GM18870 (cell line): ENCODE measurements around the gene RTEL1.

Source experiments
- ATAC-seq: cut with Tn5 transposase; IDR thresholded peaks from one replicate; pipeline ENCODE4 v1.9.1; 2021; ENCODE audit warnings: moderate library complexity; ENCODE audit not compliant: unreplicated experiment

RTEL1 gene

DNA sequence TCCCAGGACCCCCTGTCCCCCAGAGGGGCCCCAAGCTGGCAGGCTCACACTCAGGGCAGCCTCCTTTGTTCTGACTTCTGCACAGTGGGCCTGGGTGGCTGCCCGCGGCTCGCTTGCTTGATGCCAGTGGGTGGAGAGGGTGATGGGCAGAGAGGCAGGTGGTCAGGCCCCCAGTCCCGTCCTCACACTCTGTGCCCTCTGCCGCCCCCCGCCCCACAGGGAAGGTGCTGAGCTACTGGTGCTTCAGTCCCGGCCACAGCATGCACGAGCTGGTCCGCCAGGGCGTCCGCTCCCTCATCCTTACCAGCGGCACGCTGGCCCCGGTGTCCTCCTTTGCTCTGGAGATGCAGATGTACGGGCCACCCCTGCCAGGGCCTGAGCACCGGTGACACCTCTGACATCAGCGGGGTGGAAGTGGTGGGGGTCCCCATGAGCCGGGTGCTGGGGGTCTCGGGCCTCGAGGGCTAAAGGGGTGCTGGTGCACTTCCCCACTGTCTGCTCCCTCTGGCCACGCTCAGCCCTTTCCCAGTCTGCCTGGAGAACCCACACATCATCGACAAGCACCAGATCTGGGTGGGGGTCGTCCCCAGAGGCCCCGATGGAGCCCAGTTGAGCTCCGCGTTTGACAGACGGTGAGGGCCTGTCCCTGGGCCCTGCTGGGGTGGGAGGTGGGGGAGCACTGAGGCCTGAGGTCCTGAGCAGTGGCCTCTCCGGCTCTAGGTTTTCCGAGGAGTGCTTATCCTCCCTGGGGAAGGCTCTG lies 29.5 kb downstream of the RTEL1 start:
- no peak for ATAC-seq

DNA sequence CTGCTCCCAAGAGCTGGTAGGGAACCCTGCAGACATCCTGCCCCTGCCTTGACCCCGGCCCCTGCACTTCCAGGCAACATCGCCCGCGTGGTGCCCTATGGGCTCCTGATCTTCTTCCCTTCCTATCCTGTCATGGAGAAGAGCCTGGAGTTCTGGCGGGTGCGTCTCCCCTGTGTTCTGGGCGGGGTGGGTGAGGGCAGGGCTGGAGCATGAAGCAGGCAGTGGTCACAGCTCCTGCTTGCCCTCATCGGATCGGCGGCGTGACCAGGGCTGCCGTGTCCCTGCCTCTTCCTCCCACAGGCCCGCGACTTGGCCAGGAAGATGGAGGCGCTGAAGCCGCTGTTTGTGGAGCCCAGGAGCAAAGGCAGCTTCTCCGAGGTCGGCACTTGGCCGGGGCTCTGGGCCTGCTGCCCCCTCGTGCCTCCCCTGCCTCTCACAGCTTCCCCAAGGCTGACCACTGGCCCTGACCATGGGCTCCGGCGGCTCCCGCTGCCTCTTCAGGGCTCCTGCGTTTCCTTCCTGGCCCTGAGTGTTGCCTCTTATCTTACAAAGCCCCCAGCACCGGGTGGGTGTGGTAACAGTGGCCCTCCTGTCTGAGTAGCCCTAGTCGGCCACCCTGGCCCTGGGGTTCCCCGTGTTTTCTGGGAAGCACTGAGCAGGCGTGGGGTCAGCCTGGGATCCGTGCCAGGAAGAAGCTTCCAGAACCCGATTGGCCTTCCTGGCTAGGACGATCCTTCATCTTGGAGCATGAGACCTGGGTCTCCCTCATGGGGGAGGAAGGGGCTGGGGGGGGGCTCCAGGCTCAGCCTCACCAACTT lies 30.3 kb downstream of the RTEL1 start:
- ATAC-seq = no peak

DNA sequence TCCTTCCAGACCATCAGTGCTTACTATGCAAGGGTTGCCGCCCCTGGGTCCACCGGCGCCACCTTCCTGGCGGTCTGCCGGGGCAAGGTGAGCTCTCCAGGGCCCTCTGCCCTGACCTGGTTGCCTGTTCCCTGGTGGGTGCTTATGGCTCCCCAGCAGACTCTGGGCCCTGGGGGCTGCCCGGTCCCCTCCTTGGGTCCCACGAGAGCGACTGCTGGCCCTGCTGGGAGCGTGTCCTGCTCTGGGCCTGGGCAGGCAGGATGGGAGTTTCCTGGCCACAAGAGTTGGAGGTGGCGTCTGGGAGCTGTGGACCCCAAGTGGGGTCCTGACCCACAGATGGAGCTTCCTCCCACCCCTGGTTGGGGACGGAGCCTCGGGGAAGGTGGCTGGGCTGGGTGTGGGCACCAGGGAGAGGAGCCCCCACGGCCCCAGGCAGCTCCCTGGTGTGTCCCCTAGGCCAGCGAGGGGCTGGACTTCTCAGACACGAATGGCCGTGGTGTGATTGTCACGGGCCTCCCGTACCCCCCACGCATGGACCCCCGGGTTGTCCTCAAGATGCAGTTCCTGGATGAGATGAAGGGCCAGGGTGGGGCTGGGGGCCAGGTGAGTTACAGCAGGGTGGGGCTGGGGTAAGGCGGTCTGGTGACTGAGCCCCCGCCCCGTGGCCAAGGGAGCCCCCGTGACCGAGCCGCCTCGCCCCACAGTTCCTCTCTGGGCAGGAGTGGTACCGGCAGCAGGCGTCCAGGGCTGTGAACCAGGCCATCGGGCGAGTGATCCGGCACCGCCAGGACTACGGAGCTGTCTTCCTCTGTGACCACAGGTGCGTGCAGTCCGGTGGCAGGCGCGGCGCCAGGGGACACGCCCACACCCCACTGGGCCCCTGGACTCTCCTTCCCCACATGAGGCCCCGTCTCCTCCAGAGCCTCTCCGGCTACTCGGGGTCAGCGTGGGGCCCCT lies 31.2 kb downstream of the RTEL1 start:
- no peak for ATAC-seq

DNA sequence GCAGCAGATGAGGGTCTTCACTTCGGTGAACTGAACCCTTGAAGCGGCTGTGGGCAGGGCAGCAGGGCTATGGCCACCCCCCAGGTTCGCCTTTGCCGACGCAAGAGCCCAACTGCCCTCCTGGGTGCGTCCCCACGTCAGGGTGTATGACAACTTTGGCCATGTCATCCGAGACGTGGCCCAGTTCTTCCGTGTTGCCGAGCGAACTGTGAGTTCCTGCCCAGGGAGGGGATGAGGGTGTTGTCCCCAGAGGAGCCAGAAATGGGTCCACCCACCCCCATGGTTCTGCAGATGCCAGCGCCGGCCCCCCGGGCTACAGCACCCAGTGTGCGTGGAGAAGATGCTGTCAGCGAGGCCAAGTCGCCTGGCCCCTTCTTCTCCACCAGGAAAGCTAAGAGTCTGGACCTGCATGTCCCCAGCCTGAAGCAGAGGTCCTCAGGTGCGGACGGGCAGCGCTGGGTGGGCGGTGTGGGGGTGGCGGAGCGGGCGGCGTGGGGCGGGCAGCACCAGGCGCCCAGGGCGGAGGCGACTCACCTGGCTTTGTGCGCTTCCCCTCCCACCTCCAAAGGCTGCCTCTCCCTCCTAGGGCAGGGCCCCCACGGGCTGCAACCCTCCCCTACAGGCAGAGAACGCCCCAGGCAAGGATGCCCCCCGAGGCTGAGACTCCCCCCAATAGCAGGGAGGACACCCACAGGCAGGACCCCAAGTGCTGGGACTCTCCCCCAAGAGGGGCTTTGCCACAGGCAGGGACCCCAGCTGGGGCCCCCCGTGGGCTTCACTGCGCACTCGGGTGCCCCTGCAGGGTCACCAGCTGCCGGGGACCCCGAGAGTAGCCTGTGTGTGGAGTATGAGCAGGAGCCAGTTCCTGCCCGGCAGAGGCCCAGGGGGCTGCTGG lies 32.1 kb downstream of the RTEL1 start:
- ATAC-seq = no peak

DNA sequence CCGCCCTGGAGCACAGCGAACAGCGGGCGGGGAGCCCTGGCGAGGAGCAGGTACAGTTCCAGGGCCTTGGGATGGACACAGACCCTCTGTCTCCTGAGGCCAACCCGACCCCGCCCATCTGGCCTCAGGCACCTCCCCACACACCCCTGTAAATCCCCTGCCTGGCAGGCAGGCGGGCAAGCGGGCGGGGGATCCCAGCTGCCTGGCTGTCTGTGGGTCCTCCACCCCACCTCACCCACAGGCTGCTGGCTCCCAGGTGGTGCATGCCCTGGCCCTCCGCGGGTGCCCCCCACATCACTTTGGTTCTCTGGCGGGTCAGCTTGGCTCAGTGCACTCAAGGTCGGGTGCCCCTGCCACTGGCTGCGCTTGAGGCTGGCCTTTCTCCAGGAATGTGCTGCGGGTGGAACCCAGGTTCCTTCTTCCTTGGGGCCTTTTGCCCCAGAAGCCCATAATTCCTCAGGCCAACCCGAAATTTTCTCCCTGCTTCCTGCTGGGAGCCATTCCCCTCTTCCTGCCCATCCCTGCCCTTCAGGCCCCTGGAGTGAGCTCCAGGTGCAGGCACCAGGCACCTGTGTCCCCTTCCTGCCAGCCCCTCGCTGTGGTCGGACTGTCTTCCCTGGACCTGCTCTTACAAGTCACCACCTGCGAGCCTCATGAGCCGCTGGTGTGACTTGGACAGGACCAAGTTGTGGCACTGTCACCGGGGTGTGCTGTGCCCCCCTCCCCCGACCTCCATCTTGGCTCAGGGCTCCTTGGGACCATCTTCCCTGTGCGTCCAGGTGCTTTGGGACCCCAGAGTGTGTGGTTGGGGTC lies 33.0 kb downstream of the RTEL1 start:
- ATAC-seq = no peak

DNA sequence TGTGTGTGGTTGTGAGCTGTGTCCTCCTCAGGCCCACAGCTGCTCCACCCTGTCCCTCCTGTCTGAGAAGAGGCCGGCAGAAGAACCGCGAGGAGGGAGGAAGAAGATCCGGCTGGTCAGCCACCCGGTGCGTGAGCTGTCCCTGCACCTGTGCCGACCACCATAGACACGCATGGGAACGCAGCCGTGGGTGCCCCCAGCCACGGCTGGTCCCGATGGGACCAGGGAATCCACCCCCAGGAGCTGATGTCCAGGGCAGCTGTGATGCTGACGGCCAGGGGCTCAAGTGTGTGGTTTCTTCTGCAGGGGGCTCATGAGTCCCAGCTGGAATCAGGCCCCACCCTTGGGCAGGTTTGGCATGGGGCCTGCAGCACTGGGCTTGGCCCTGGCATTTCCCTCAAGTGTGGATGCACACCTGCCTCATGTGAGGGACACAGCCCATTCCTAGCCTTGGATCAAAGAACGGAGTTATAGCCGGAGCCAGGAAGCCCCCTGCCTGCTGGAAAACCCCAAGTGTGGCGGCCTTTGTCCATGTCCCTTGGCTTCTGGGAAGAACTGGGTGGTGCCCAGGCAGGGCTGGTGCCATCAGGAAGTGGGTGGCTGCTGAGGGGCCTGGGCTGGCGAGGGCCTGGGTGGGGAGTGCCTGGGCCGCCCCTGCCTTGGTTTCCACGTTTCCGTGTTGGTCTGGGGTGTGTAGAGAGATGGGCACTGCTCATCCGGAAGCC lies 33.8 kb downstream of the RTEL1 start:
- no peak for ATAC-seq

DNA sequence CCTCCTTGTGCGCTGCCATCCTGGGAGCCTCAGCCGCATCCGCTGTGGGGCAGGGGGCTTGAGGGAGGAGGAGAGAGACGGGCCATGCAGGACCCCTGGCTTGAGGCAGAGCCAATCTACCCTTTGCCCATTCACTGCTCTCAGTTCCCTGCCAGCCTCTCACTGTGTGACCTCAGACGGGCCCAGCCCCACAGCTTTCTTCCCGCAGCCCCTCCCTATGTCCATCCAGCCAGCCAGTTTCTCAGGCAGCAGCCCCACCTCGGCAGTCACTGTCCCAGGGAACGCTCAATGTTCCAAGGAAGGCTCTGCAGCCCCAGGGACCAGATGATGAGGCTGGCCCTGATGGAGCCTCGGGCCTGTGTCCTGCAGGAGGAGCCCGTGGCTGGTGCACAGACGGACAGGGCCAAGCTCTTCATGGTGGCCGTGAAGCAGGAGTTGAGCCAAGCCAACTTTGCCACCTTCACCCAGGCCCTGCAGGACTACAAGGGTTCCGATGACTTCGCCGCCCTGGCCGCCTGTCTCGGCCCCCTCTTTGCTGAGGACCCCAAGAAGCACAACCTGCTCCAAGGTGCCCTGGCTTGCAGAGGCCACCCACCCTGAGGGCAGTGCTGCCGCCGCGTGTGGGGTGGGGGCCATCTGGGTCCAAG lies 34.4 kb downstream of the RTEL1 start:
- no peak for ATAC-seq

DNA sequence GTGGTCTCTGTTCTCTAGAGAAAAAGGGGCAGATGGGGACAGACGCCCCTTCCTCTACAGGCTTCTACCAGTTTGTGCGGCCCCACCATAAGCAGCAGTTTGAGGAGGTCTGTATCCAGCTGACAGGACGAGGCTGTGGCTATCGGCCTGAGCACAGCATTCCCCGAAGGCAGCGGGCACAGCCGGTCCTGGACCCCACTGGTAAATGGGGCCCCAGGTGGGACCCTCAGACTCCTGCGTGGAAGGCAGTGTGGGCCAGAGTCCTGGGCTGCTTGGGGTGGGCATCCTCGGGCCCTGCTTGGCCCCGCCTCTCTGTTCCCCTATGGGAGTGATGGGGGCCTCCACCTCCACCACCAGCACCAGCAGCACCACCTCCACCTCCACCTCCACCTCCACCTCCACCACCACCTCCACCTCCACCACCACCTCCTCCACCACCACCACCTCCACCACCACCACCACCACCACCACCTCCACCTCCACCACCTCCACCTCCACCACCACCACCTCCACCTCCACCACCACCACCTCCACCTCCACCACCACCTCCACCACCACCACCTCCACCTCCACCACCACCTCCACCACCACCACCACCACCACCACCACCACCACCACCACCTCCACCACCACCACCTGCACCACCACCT lies 35.1 kb downstream of the RTEL1 start:
- ATAC-seq = no peak

DNA sequence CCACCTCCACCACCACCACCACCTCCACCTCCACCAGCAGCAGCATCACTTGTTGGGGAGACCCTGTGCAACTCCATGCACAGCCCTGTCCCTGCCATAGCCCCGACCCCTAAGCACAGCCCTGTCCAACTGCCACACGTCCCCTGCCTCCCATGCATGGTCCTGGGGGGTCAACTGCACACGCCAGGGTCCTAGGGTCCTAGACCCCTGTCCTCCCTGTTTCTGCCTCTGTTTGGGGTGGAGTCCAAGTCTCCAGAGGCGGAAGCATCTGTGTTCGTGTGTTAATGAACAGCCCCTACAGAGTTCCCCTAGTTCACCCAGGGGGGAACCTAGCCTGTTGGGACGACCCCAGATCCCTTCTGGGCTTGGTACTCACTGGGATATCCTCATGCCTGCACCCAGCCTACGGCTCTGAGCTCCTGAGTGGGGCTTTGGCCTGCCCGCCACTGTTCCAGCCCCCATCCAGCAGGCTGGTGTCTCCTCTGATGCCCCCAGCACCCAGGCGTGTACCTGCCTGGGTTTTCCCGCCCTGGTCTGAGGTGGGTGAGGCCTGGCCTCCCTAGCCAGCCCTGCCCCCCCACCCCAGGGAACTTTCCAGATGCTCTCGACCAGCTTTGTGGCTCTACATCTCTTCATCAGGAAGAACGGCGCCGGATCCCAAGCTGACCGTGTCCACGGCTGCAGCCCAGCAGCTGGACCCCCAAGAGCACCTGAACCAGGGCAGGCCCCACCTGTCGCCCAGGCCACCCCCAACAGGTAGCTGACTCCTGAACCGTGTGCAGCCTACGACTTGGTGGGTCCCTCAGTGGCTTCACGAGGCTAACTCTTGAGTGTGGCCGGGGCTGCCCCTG lies 35.8 kb downstream of the RTEL1 start:
- no peak for ATAC-seq

DNA sequence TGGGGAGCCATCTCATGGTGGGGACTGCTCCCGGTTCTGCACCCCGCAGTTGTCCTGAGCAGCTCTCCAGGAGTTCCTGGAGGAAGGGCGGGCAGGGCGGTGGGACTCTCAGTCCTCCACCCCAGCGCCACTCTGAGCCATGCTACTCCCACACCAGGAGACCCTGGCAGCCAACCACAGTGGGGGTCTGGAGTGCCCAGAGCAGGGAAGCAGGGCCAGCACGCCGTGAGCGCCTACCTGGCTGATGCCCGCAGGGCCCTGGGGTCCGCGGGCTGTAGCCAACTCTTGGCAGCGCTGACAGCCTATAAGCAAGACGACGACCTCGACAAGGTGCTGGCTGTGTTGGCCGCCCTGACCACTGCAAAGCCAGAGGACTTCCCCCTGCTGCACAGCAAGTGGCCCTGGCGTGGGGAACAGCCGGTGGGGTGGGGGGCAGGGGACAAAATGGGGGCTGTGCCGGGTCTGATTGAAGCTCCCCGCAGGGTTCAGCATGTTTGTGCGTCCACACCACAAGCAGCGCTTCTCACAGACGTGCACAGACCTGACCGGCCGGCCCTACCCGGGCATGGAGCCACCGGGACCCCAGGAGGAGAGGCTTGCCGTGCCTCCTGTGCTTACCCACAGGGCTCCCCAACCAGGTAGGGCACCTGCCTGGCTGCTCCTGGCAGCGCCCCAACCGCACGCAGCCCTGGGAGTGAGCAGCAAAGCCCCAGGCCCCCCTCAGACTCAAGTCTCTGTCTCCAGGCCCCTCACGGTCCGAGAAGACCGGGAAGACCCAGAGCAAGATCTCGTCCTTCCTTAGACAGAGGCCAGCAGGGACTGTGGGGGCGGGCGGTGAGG lies 36.7 kb downstream of the RTEL1 start:
- ATAC-seq = no peak

DNA sequence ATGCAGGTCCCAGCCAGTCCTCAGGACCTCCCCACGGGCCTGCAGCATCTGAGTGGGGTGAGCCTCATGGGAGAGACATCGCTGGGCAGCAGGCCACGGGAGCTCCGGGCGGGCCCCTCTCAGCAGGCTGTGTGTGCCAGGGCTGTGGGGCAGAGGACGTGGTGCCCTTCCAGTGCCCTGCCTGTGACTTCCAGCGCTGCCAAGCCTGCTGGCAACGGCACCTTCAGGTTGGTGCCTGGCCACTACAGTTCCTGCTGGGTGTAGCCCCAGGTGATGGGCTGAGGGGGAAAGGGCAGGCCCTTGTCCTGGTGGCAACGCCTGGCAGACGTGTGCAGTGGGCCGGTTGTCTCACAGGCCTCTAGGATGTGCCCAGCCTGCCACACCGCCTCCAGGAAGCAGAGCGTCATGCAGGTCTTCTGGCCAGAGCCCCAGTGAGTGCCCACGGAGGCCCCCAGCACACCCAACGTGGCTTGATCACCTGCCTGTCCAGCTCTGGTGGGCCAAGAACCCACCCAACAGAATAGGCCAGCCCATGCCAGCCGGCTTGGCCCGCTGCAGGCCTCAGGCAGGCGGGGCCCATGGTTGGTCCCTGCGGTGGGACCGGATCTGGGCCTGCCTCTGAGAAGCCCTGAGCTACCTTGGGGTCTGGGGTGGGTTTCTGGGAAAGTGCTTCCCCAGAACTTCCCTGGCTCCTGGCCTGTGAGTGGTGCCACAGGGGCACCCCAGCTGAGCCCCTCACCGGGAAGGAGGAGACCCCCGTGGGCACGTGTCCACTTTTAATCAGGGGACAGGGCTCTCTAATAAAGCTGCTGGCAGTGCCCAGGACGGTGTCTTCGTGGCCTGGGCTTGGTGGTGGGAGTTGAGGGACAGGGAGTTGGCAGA lies 37.6 kb downstream of the RTEL1 start:
- no peak for ATAC-seq

DNA sequence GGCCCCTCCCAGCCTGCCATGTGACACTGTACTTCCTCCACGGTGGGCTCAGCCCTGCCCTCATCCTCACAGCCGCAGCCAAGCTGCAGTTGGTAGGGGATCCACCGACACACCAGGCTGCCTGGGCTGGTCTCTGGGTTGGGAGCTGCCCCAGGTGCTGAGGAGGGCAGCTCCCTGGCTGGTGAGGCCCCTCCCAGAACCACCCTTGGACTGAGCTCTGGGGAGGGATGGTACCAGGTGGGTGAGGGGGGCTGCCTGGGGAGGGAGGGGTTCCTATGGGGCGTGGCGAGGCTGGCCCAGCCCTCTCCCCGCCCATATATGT lies 38.2 kb downstream of the RTEL1 start:
- no peak for ATAC-seq

DNA sequence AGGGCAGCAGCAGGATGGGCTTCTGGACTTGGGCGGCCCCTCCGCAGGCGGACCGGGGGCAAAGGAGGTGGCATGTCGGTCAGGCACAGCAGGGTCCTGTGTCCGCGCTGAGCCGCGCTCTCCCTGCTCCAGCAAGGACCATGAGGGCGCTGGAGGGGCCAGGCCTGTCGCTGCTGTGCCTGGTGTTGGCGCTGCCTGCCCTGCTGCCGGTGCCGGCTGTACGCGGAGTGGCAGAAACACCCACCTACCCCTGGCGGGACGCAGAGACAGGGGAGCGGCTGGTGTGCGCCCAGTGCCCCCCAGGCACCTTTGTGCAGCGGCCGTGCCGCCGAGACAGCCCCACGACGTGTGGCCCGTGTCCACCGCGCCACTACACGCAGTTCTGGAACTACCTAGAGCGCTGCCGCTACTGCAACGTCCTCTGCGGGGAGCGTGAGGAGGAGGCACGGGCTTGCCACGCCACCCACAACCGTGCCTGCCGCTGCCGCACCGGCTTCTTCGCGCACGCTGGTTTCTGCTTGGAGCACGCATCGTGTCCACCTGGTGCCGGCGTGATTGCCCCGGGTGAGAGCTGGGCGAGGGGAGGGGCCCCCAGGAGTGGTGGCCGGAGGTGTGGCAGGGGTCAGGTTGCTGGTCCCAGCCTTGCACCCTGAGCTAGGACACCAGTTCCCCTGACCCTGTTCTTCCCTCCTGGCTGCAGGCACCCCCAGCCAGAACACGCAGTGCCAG lies 38.7 kb downstream of the RTEL1 start, which contains the start of gene TNFRSF6B:
Gene TNFRSF6B, plus strand, starts transcription at position 25 of the 729 bp plus-strand sequence. Its CDS starts 116 bp downstream, at position 141.
- ATAC-seq = no peak

DNA sequence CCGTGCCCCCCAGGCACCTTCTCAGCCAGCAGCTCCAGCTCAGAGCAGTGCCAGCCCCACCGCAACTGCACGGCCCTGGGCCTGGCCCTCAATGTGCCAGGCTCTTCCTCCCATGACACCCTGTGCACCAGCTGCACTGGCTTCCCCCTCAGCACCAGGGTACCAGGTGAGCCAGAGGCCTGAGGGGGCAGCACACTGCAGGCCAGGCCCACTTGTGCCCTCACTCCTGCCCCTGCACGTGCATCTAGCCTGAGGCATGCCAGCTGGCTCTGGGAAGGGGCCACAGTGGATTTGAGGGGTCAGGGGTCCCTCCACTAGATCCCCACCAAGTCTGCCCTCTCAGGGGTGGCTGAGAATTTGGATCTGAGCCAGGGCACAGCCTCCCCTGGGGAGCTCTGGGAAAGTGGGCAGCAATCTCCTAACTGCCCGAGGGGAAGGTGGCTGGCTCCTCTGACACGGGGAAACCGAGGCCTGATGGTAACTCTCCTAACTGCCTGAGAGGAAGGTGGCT lies 39.3 kb downstream of the RTEL1 start:
- ATAC-seq = no peak
